IPS DF 6.9 (cell line): ENCODE data around the gene RSPH9.

Experiments
- DNase-seq: peaks from one replicate; pipeline ENCODE4 v3.0.0-alpha.2; 2013; ENCODE audit warnings: low read depth, low spot score
- H3K27ac ChIP-seq: one replicate; pipeline ENCODE4 v1.5.1; 2013; ENCODE audit warnings: low read length, control low read depth
- H3K27me3 ChIP-seq: 2 replicates; pipeline ENCODE4 v1.6.1; 2013; ENCODE audit warnings: mild to moderate bottlenecking, low read length; ENCODE audit not compliant: control insufficient read depth, insufficient read depth
- H3K36me3 ChIP-seq: 2 replicates; pipeline ENCODE4 v1.6.1; 2013; ENCODE audit warnings: low read length; ENCODE audit not compliant: control insufficient read depth, insufficient read depth
- H3K4me1 ChIP-seq: 2 replicates; pipeline ENCODE4 v1.6.1; 2013; ENCODE audit warnings: low read length; ENCODE audit not compliant: control insufficient read depth, insufficient read depth
- H3K4me3 ChIP-seq: 2 replicates; pipeline ENCODE4 v1.5.1; 2013; ENCODE audit warnings: mild to moderate bottlenecking, low read length
- H3K9me3 ChIP-seq: 2 replicates; pipeline ENCODE4 v1.6.1; 2013; ENCODE audit warnings: low read length, inconsistent platforms; ENCODE audit not compliant: control insufficient read depth, insufficient read depth
- WGBS: extraction: QIAGEN DNeasy Blood & Tissue Kit; methylation state at CpG from one replicate; pipeline ENCODE4 v1.1.7; 2013; ENCODE audit warnings: mixed read lengths, missing lambda C conversion rate; ENCODE audit not compliant: insufficient read length, insufficient coverage; 5-methylcytosine and 5-hydroxymethylcytosine counted together

RSPH9 gene

GRCh38 chr6:43714311-43715055 is 69.6 kb downstream of the RSPH9 start:
- H3K27ac ChIP-seq = no peak overlapping the region
- 0 out of 2 replicates have a peak, but pooled peaks cover 2% of the 10 kb centered on the region for H3K4me1 ChIP-seq
- H3K36me3 ChIP-seq = no peaks in the 10 kb centered on the region
- no peaks in the 10 kb centered on the region for H3K9me3 ChIP-seq
- H3K27me3 ChIP-seq = no peaks in the 10 kb centered on the region
- WGBS = no CpG with 5 or more reads among the region's 9 CpGs
- DNase-seq = no peak
- H3K4me3 ChIP-seq = no peak overlapping the region

GRCh38 chr6:43715056-43715788 is 70.4 kb downstream of the RSPH9 start:
- H3K4me3 ChIP-seq = no peak overlapping the region
- no peaks in the 10 kb centered on the region for H3K27me3 ChIP-seq
- no peak overlapping the region for H3K27ac ChIP-seq
- no peak for DNase-seq
- no peaks in the 10 kb centered on the region for H3K36me3 ChIP-seq
- WGBS = no CpG with 5 or more reads among the region's 5 CpGs
- 0 out of 2 replicates have a peak, but pooled peaks cover 2% of the 10 kb centered on the region for H3K4me1 ChIP-seq
- no peaks in the 10 kb centered on the region for H3K9me3 ChIP-seq

GRCh38 chr6:43716099-43716498 is 71.3 kb downstream of the RSPH9 start:
- no peaks in the 10 kb centered on the region for H3K27me3 ChIP-seq
- no peaks in the 10 kb centered on the region for H3K9me3 ChIP-seq
- no CpG with 5 or more reads among the region's 9 CpGs for WGBS
- no peak overlapping the region for H3K4me3 ChIP-seq
- no peak overlapping the region for H3K27ac ChIP-seq
- no peaks in the 10 kb centered on the region for H3K36me3 ChIP-seq
- H3K4me1 ChIP-seq = 0 out of 2 replicates have a peak, but pooled peaks cover 2% of the 10 kb centered on the region
- DNase-seq = no peak

- H3K4me1 ChIP-seq = 0 out of 2 replicates have a peak, but pooled peaks cover 2% of the 10 kb centered on the region
- no peaks in the 10 kb centered on the region for H3K36me3 ChIP-seq
- no peak overlapping the region for H3K4me3 ChIP-seq
- no peak for DNase-seq
- no peaks in the 10 kb centered on the region for H3K9me3 ChIP-seq
- no peak overlapping the region for H3K27ac ChIP-seq
- H3K27me3 ChIP-seq = no peaks in the 10 kb centered on the region
- WGBS = no CpG with 5 or more reads among the region's 8 CpGs
Observed at GRCh38 chr6:43717389-43717788, 72.6 kb downstream of the RSPH9 start.

GRCh38 chr6:43717822-43718221 is 73.0 kb downstream of the RSPH9 start:
- no peaks in the 10 kb centered on the region for H3K27me3 ChIP-seq
- no peak overlapping the region for H3K4me3 ChIP-seq
- no peaks in the 10 kb centered on the region for H3K36me3 ChIP-seq
- no CpG with 5 or more reads among the region's 12 CpGs for WGBS
- 0 out of 2 replicates have a peak, but pooled peaks cover 2% of the 10 kb centered on the region for H3K4me1 ChIP-seq
- no peak for DNase-seq
- no peak overlapping the region for H3K27ac ChIP-seq
- H3K9me3 ChIP-seq = no peaks in the 10 kb centered on the region

GRCh38 chr6:43718387-43719105 is 73.7 kb downstream of the RSPH9 start:
- H3K4me3 ChIP-seq = no peak overlapping the region
- H3K4me1 ChIP-seq = 0 out of 2 replicates have a peak, but pooled peaks cover 2% of the 10 kb centered on the region
- no peaks in the 10 kb centered on the region for H3K9me3 ChIP-seq
- H3K27me3 ChIP-seq = no peaks in the 10 kb centered on the region
- no peak for DNase-seq
- no peak overlapping the region for H3K27ac ChIP-seq
- no CpG with 5 or more reads among the region's 13 CpGs for WGBS
- H3K36me3 ChIP-seq = no peaks in the 10 kb centered on the region

GRCh38 chr6:43719511-43719910 is 74.7 kb downstream of the RSPH9 start:
- Histone ChIP-seq H3K27me3 (no peaks in the 10 kb centered on the region), H3K36me3 (no peaks in the 10 kb centered on the region), H3K27ac (no peak overlapping the region), H3K9me3 (no peaks in the 10 kb centered on the region), H3K4me3 (no peak overlapping the region), H3K4me1 (0 out of 2 replicates have a peak, but pooled peaks cover 2% of the 10 kb centered on the region)
- WGBS = no CpG with 5 or more reads among the region's 7 CpGs
- DNase-seq = no peak

GRCh38 chr6:43720999-43721398 is 76.2 kb downstream of the RSPH9 start:
- Histone ChIP-seq H3K4me3 (no peak overlapping the region), H3K27ac (no peak overlapping the region), H3K9me3 (no peaks in the 10 kb centered on the region), H3K36me3 (no peaks in the 10 kb centered on the region), H3K4me1 (peaks cover 1% of the 10 kb centered on the region; the same call in 1 of the 2 replicates), H3K27me3 (no peaks in the 10 kb centered on the region)
- no CpG with 5 or more reads among the region's 4 CpGs for WGBS
- no peak for DNase-seq
